ENCODE results near the gene NTM.
"Not testable (repeated sequence)": the region's sequence is repeated elsewhere in the genome, so short reads cannot be mapped to it uniquely, and the experiment has no call there.

The NTM gene

DNA sequence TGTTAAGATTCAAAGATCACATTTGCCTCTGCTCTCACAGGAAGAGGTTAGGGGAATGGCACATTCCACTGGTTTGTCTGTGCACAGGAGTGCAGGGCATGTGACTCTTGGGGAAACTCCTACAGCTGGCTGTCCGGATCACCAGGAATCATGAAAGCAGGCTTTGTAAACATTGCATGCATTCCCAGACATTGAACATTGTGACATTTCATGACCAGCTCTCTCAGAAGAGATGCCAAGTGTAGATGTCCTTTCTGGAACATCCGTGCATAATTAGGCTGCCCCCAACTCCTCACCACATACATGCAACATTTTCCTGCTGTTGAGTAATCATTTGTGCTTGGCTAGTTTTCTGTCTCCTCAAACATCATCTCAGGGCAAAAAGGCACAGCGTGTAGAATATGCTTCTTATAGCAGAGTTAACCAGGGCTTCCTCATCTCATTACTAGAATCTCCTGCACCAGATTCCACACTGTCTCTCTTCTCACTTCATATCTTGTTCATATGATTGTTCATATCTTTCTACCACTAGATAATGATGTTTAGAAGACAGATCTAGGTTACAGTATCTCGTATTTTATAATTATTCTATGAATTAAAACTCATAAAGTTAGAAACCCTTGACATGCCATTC is 694.7 kb downstream of the NTM start:
- DNase-seq = no peak

- DNase-seq = no peak
Observed at GRCh38 chr11:132068556-132068955, 698.1 kb downstream of the NTM start.

GRCh38 chr11:132069593-132069992 is 699.2 kb downstream of the NTM start:
- not testable (repeated sequence) for DNase-seq

DNA sequence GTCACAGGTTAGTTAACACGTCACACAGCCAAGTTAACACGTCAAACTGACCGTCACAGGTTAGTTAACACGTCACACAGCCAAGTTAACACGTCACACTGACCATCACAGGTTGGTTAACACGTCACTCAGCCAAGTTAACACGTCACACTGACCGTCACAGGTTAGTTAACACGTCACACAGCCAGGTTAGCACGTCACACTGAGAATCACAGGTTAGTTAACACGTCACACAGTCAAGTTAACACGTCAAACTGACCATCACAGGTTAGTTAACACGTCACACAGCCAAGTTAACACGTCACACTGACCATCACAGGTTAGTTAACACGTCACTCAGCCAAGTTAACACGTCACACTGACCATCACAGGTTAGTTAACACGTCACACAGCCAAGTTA is 700.5 kb downstream of the NTM start:
- not testable (repeated sequence) for DNase-seq

GRCh38 chr11:132072044-132072857 is 701.8 kb downstream of the NTM start:
- DNase-seq = no peak

DNA sequence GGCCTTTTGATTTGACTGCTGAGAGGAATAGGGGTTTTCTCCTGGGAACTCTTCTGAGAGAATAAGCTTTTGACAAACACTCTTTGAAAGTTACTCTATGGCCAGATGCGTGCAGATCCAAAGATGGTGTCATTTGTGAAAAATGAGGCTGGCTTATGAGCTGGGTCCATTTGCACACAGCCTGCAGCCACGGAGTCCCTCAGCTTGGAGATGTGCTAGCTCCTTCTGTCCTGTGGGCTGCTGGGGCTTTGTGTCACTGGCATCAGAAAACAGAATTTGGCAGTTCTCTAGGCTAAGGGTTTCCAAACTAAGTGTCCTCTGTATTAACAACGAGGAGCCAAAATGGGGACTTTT is 702.4 kb downstream of the NTM start:
- DNase-seq = no peak

DNA sequence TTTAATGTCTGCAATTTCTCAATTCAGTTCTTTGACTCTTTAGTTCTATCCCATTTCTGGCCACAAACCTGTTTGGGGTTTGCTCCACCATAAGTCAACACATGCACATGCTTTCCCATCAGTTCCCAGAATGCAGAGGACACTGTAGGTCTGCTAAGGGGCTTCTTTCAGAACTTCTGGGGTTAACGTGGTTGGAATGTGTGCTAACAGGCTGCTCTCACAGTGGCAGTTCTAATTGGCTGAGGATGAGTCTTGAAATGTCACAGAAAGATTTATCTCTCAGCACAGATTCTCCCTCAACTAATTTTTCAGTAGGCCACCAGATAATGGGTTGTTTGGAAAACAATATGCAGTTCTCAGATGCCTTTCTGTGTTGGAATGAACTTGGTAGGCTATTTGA is 703.4 kb downstream of the NTM start:
- no peak for DNase-seq

GRCh38 chr11:132075447-132075846 is 705.0 kb downstream of the NTM start:
- no peak for DNase-seq

GRCh38 chr11:132077416-132077815 is 707.0 kb downstream of the NTM start:
- no peak for DNase-seq

GRCh38 chr11:132078264-132079076 is 708.1 kb downstream of the NTM start:
- no peak for DNase-seq

- no peak for DNase-seq
Observed at GRCh38 chr11:132080127-132080526, 709.7 kb downstream of the NTM start.

DNA sequence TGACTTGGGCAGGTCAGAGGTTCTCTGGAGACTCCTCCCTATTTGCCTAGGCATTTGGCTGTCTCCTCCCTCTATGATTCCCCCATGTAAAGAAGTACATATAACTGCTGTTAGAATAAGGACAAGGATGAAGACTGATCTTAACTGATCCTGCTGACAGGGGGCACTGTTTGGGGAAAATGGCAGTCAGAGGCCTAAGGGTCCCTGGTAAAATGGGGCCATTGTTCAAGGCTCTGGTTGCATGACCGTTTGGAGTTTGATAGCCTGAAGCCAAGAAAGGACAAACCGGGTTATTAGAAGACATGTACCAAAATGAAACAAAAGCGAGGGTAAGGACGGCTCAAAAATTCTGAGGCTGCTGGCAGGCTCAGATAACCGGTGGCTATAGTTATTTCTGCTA is 712.2 kb downstream of the NTM start:
- no peak for DNase-seq

DNA sequence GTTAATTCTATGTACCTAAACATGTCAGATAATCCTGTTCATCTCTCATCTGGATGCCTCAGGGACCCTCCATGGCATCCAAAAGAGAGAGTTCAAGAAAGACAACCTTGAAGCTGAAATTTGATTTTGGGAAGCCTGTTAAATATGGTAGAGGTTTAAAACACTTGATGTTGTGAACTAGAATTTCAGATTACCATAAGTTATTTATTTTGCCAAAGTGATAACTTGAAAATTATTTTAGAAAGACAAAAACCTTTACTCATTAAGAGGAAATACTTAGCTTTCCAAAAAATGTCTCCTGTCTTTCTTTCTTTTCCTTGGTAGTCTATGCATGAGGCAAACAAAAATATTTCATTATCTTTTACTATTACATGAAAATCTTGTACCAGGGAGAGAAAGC is 714.0 kb downstream of the NTM start:
- DNase-seq = no peak

- no peak for DNase-seq
Observed at GRCh38 chr11:132087148-132087547, 716.7 kb downstream of the NTM start.

- no peak for DNase-seq
Observed at GRCh38 chr11:132088551-132088950, 718.1 kb downstream of the NTM start.

DNA sequence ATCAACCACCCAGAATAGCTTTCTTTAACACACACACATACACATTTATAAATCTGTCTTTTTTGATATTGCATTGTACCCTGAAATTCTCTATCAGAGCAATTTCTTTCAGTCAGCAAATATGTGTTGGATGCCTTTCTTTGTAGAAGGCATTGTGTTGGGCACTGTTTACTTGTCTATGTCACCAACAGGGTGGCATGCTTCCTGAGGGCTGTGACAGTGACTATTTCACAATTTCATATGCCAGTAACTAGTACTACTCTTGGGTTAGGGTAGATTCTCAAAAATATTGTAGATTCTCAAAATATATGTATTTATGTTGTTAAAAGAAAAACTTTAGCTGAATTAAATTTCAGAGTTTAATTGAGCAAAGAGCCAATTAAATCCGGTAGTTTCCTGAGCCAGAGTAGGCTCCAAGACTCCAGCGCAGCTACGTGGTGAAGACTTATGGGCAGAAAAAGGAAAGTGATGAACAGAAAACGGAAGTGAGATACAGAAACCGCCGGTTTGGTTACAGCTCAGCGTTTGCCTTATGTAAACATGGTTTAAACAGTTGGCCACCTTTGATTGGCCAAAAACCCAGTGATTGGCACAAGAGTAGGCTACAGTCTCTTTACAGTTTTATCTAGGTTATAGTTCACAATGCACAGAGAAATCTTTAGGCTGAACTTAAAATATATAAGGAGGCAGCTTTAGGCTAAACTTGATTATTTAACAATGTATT is 723.3 kb downstream of the NTM start:
- no peak for DNase-seq

GRCh38 chr11:132094598-132094997 is 724.2 kb downstream of the NTM start:
- no peak for DNase-seq

DNA sequence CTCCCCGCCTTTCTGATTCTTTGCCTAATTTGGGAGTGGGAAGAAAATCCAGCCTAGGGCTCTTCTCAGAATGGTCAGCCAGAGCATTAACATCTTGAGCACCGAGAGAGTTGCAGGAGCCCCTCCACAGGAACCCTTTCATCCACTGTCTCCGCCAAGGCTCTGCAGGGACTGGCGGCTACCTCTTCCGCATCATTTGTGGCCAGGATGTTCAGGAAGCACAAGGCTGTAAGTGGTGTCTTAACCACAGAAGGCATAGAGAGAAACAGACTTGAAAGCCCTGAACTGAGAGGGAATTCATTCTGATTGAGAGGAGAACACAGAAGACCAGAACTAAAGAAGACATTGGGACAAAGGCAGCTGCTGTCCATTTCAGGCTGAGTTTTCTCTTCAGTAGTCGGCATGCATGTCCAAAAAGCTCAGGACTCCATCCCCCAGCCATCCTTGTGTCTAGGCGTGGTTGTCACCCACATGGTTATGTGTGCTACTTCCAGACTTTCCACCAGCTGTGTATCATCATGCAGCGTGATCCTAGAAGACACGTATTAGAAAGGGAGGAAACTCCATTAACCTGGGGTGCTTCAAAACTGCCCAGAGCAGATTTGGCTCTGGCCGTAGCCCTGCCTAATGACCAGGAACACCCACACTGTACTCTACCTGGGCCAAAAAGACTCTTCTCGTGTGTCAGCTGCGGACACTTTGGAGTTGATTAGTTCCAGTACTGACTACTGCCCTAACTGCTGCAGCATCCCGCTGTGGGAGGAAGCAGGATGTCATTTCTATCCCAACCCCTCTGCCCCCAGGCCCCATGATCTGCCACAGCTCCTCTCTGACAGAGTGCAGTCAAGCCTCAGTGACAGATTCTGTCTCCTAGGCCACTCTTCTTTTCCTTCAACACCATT is 725.1 kb downstream of the NTM start:
- no peak for DNase-seq

DNA sequence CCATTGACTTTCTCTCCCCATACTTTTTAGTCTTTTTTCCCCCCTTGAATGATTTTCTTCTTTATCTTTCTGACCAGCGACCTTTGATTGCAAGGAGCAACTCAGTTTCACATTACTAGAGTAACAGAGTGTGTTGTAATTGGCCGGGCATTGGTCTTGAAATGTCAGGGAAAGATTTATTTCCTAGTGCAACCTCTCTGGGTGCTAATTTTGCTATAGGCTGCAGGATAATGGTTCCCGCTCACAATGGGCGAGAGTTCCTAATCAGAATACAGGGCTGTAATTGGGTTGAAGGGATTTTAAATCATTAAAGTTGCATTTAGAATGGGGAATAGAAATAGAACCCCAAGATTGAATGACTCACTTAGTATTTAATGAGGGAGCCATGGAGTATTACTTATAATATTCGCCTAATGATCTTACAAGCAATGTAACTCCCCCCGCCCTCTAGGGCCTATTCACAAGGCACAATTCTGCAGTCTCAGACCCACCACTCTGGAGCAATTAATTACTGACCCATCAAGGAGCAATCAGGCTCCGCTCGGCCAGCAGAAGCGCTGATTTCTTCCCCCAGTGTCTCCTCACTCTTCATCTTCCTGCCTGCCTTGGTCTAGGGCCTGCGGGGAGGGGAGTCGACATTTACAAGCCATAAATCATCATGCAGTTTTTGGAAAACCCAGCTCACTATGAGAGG is 725.9 kb downstream of the NTM start:
- no peak for DNase-seq

DNA sequence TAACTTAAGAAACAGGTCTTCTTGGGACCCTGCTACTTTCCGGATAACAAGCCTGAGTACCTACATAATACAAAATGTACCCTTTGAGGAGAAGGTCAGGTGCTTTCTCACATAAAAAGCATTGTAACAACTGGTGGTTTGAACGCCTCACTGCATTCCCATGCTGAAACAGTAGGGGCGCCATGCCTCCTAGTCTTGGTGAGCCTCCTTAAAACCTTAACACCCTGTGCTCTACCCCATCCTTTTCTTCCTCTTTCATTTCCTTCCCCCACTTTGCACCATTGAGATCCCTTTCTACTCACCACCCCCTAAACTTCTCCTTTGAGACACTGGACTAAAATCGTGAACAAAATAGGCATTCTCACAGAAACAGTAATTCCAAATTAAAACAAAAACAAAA is 729.3 kb downstream of the NTM start:
- DNase-seq = no peak

DNA sequence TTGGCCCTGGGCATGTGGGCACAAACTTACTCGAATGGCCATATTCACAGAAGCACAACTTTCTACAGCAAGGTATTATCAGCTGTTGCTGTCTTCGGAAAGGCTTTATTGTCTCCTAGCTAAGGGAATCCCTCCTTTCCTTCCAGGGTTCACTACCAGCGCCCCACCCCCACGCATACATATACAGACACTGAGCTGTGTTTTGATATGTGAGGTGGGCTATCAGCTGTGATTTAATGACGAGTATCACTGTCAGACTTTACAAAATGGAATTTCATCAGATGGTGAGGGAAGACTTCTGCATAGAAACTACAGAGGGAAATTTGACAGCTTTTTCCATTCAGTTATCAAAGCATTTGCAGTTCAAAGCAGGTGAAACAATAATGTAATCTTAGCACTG is 730.2 kb downstream of the NTM start:
- no peak for DNase-seq

DNA sequence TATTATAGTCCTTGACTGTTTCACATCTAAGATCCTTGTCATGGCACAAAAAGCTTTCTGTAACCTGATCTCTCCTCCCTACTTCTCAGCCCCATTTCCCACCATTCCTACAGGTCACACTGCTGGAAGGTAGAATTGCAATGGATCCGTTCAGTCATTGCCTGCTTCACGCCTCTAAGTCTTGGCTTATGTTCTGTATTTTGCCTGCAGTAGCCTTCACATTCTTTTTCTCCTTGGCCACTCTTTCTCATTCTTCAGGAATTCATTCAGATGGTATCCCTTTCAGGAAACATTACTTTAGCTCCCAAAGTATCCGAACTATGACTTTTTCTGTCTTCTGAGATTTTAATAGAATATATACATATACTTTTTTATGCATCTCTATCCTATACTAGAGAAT is 731.5 kb downstream of the NTM start:
- no peak for DNase-seq
